VCaP (cell line): ENCODE results near the gene PXMP4.

ENCODE experiments used
- H3K27ac ChIP-seq: fragments of 450-650 bp; 2 replicates; pipeline ENCODE4 v1.5.1; 2017
- TF ChIP-seq, protein P1 (sequence below): fragments of 450-650 bp; conservative IDR thresholded peaks from 2 replicates; pipeline ENCODE4 v1.5.1; 2017; ENCODE audit warnings: mild to moderate bottlenecking, moderate library complexity

PXMP4 gene

GRCh38 chr20:33672426-33673113 is 47.5 kb downstream of the PXMP4 start:
- H3K27ac ChIP-seq: peak overlapping the region; percentile 98
- TF ChIP-seq, protein P1, sequence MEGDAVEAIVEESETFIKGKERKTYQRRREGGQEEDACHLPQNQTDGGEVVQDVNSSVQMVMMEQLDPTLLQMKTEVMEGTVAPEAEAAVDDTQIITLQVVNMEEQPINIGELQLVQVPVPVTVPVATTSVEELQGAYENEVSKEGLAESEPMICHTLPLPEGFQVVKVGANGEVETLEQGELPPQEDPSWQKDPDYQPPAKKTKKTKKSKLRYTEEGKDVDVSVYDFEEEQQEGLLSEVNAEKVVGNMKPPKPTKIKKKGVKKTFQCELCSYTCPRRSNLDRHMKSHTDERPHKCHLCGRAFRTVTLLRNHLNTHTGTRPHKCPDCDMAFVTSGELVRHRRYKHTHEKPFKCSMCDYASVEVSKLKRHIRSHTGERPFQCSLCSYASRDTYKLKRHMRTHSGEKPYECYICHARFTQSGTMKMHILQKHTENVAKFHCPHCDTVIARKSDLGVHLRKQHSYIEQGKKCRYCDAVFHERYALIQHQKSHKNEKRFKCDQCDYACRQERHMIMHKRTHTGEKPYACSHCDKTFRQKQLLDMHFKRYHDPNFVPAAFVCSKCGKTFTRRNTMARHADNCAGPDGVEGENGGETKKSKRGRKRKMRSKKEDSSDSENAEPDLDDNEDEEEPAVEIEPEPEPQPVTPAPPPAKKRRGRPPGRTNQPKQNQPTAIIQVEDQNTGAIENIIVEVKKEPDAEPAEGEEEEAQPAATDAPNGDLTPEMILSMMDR: no peak

DNA sequence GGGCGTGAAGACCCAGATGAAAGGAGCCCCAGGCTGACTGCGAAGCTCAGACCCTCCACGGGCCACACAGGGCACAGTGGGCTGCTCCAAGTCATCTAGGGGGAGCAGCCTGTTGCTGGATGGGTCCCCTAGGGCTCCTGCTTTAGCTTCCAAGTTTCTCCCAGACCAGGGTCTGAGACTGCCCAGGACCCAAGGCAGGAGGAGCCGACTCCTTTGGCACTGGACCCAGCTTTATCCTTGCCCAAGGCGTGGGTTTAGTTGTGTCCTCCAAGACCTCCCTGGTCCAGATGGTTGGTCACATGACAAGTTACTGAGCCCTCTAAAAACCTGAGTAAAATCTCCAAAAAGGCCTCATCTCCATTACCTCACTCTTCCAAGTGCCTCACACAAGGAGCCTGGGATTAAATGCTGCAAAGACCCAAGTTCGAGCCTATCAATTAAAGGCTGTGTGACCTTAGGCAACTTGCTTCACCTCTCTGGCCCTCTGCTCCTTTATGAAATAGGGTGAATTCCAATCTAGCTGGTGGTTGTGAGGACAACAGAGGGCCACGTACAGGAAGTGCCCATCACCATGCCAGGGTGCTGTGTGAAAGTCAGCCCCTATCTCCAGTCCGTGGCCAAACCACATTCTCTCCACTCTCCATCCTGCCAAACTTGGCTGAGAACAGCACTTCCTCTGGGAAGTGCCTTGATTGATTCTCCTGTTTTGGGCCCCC is 48.4 kb downstream of the PXMP4 start:
- peak overlapping the region; percentile 98 for H3K27ac ChIP-seq
- TF ChIP-seq, protein P1: no peak

DNA sequence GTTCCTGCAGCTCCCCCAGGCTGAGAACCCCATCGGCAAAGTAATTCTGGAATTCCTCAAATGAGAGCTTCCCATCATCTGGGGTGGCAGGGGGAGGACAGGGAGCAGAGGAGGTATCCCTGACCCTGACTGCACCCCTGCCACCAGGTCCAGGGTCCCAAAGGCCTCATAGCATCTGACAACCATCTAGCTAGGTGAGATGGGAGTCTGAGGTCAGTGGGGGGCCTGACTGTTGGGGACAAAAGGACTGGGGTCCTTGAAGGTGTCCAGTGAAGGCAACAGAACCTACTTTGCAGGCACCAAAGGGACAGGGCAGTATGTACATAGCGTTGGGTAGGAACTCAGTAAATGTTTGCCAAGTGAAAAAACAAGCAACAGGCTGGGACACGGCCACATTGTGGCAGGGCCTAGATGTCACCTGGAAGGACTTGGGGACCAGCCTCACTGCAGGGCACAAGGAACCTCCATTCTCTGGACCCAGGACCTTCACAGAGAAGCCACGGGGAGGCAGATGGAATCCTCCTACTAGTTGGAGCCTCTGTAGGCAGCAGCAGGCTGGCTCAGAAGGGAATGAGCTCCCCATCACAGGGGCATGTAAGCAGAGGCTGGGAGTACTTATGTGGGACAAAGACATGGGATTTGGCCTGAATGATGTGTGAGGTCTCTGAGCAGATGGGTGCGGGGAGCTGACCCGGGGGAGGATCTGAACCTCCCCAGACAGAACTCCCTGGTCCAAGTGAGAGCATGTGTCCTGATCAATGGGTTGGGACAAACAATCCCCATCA is 49.2 kb downstream of the PXMP4 start:
- H3K27ac ChIP-seq: peak overlapping the region; percentile 98
- TF ChIP-seq, protein P1: no peak

GRCh38 chr20:33669873-33670640 is 50.1 kb downstream of the PXMP4 start:
- TF ChIP-seq, protein P1: no peak
- peak overlapping the region; percentile 98 for H3K27ac ChIP-seq

- peak overlapping the region; percentile 98 for H3K27ac ChIP-seq
- TF ChIP-seq, protein P1: no peak
These were observed 50.9 kb downstream of the PXMP4 start for GRCh38 chr20:33669224-33669623.

GRCh38 chr20:33668466-33669155 is 51.5 kb downstream of the PXMP4 start:
- TF ChIP-seq, protein P1: no peak
- H3K27ac ChIP-seq: peak overlapping the region; percentile 98
